MM.1S (cell line): ENCODE data around the gene ACOXL.
A peak's percentile ranks its signal among the peaks of the same experiment; 100 is the strongest.

Experiments used
- DNase-seq: peaks from one replicate; pipeline ENCODE4 v3.0.0-alpha.2; 2015
- H2AFZ ChIP-seq: fragments of 300-600 bp; sonication (generic); 2 replicates; pipeline ENCODE4 v1.6.0; 2016; ENCODE audit warnings: antibody characterized with exemption, low read length
- H3F3A ChIP-seq: fragments of 300-600 bp; sonication (generic); 2 replicates; pipeline ENCODE4 v1.6.1; 2016; ENCODE audit warnings: mild to moderate bottlenecking, antibody characterized with exemption, low read length, moderate library complexity, mixed read lengths; ENCODE audit not compliant: insufficient read depth
- H3K27ac ChIP-seq: fragments of 300-600 bp; sonication (generic); 2 replicates; pipeline ENCODE4 v1.5.1; 2016; ENCODE audit warnings: mild to moderate bottlenecking, low read length
- H3K27me3 ChIP-seq: fragments of 300-600 bp; sonication (generic); replicated peaks from 2 replicates; pipeline ENCODE4 v1.6.0; 2016; ENCODE audit warnings: low read length; ENCODE audit not compliant: insufficient read depth
- H3K36me3 ChIP-seq: fragments of 300-600 bp; sonication (generic); replicated peaks from 2 replicates; pipeline ENCODE4 v1.6.1; 2016; ENCODE audit warnings: mild to moderate bottlenecking, low read length, mixed read lengths; ENCODE audit not compliant: insufficient read depth
- H3K4me1 ChIP-seq: fragments of 300-600 bp; sonication (generic); 2 replicates; pipeline ENCODE4 v1.6.1; 2016; ENCODE audit warnings: low read length, mixed read lengths
- H3K4me2 ChIP-seq: fragments of 300-600 bp; sonication (generic); 2 replicates; pipeline ENCODE4 v1.6.0; 2016; ENCODE audit warnings: low read depth, low read length
- H3K4me3 ChIP-seq: fragments of 300-600 bp; sonication (generic); 2 replicates; pipeline ENCODE4 v1.5.1; 2016; ENCODE audit warnings: low read length, mixed read lengths
- H3K79me2 ChIP-seq: fragments of 300-600 bp; sonication (generic); 2 replicates; pipeline ENCODE4 v1.6.1; 2016; ENCODE audit warnings: mixed run types, low read length, mixed read lengths
- H3K9ac ChIP-seq: fragments of 300-600 bp; sonication (generic); 2 replicates; pipeline ENCODE4 v1.6.1; 2016; ENCODE audit warnings: low read length, mixed read lengths
- H3K9me2 ChIP-seq: fragments of 300-600 bp; sonication (generic); replicated peaks from 2 replicates; pipeline ENCODE4 v1.6.1; 2016; ENCODE audit warnings: mild to moderate bottlenecking, low read length, mixed read lengths; ENCODE audit not compliant: insufficient read depth
- H3K9me3 ChIP-seq: fragments of 300-600 bp; sonication (generic); replicated peaks from 2 replicates; pipeline ENCODE4 v1.6.1; 2016; ENCODE audit warnings: mild to moderate bottlenecking, low read length, mixed read lengths; ENCODE audit not compliant: insufficient read depth
- H4K20me1 ChIP-seq: fragments of 300-600 bp; sonication (generic); 2 replicates; pipeline ENCODE4 v1.6.1; 2016; ENCODE audit warnings: mild to moderate bottlenecking, low read length, moderate library complexity, mixed read lengths; ENCODE audit not compliant: insufficient read depth
- CTCF ChIP-seq: fragments of 300-600 bp; sonication (generic); IDR thresholded peaks from 2 replicates; pipeline ENCODE4 v1.5.1; 2016; ENCODE audit warnings: antibody characterized with exemption, low read length, mixed read lengths
- EZH2 ChIP-seq: fragments of 300-600 bp; sonication (generic); optimal IDR thresholded peaks from 2 replicates; pipeline ENCODE3; 2017; ENCODE audit warnings: low read depth, mild to moderate bottlenecking, antibody characterized with exemption, low read length, mixed read lengths
- EZH2phosphoT487 ChIP-seq: fragments of 300-600 bp; sonication (generic); IDR thresholded peaks from 2 replicates; pipeline ENCODE4 v1.6.1; 2018; ENCODE audit warnings: antibody characterized with exemption, low read length

The ACOXL gene

DNA sequence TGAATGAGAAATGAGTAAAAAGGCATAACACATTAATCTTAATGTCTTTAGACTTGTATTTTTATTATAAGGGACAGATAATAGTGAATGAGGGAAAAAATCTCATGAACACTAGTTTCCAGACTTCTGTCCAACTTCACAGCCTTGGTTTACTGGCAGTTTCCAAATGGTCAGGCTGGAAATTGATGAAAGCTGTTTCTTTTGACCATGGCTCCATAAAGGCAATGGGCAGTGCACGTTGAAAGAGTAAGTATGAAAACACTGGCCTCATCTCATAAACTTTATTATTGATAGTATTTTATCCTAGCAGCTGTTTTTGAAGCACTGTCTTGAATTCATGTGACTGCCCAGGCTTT, 411.4 kb downstream of the ACOXL start:
- peaks cover 50% of the 10 kb centered on the region for H4K20me1 ChIP-seq
- H3K9me2 ChIP-seq: no peaks in the 10 kb centered on the region
- no peaks in the 10 kb centered on the region for H3K9me3 ChIP-seq
- no peak overlapping the region for H3K4me2 ChIP-seq
- peaks cover 26% of the 10 kb centered on the region for H3K36me3 ChIP-seq
- H3F3A ChIP-seq: peaks cover 33% of the 10 kb centered on the region
- no peaks in the 10 kb centered on the region for H3K27me3 ChIP-seq
- H2AFZ ChIP-seq: no peak overlapping the region
- H3K27ac ChIP-seq: no peak overlapping the region
- H3K4me1 ChIP-seq: peaks cover 17% of the 10 kb centered on the region
- no peak overlapping the region for H3K4me3 ChIP-seq
- peaks cover 93% of the 10 kb centered on the region for H3K79me2 ChIP-seq
- TF ChIP-seq EZH2 (no peak), CTCF (no peak), EZH2phosphoT487 (no peak)
- no peak for DNase-seq
- no peak overlapping the region for H3K9ac ChIP-seq

DNA sequence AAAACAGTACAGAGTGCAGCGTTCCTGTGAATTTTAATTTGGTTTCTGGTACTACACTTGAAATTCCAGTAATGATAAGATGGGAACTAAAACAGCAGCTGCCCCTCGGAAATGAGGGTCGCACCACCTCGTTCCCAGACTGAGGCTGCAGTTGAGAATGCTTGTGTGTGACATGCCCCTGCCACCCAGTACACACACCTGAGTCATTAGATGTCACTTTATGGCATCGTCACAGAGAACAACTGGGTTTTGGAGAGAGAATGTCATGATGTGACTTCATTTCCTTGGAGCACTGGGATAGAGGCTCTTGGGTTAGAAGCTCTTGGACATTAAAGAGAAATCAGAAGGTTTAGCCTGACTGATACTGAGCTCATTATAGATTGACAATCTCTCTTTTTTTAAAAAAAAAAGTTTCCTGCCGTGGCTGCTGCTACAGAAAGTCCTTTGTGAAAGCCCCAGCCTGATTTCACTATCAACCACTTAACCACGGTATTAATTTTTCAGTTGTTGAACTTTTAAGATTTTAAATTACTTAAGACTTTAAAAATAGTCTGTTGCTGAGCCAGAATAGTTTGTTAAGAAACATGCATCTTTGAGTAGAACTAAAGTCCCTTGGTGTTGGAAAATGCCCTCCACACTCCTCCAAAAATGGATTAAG, 412.9 kb downstream of the ACOXL start:
- DNase-seq: peak; percentile 62
- peaks cover 42% of the 10 kb centered on the region for H4K20me1 ChIP-seq
- TF ChIP-seq EZH2: no peak
- TF ChIP-seq EZH2phosphoT487: no peak
- no peak for TF ChIP-seq CTCF
- H3K9me3 ChIP-seq: no peaks in the 10 kb centered on the region
- H3K4me3 ChIP-seq: no peak overlapping the region
- H3K9me2 ChIP-seq: no peaks in the 10 kb centered on the region
- no peak overlapping the region for H2AFZ ChIP-seq
- no peak overlapping the region for H3K9ac ChIP-seq
- peaks cover 93% of the 10 kb centered on the region for H3K79me2 ChIP-seq
- 0 out of 2 replicates have a peak overlapping the region, but pooled peaks have one; percentile 4 for H3K4me2 ChIP-seq
- H3K27me3 ChIP-seq: no peaks in the 10 kb centered on the region
- peaks cover 17% of the 10 kb centered on the region for H3K4me1 ChIP-seq
- peak overlapping the region; percentile 14; the same call in 1 of the 2 replicates for H3K27ac ChIP-seq
- peaks cover 19% of the 10 kb centered on the region for H3K36me3 ChIP-seq
- H3F3A ChIP-seq: peaks cover 31% of the 10 kb centered on the region

DNA sequence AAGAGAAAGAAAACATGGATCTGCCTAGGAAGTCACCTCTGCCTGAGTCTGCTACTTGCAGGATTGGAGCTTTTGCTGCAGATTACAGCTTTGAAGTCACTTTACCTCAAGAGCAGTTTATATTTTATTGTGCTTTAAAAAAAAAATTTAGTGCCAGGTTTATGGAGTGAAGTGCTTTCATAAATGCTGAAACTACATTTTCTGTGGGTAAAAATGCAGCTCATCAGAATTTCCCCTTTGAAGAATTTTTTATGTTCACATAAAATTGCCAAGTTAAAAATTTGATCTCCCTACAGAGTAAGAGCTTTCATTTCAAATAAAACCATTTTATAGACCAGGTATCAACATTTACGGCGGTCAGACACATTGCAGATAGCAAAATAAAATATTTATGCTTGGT, 413.6 kb downstream of the ACOXL start:
- no peak overlapping the region for H2AFZ ChIP-seq
- no peak overlapping the region for H3K9ac ChIP-seq
- H3K79me2 ChIP-seq: peaks cover 93% of the 10 kb centered on the region
- peaks cover 35% of the 10 kb centered on the region for H4K20me1 ChIP-seq
- H3K9me2 ChIP-seq: no peaks in the 10 kb centered on the region
- no peak for DNase-seq
- TF ChIP-seq EZH2phosphoT487 (no peak), EZH2 (no peak), CTCF (no peak)
- no peak overlapping the region for H3K4me2 ChIP-seq
- H3F3A ChIP-seq: peaks cover 30% of the 10 kb centered on the region
- peaks cover 19% of the 10 kb centered on the region for H3K36me3 ChIP-seq
- no peaks in the 10 kb centered on the region for H3K27me3 ChIP-seq
- no peak overlapping the region for H3K4me3 ChIP-seq
- H3K4me1 ChIP-seq: peaks cover 17% of the 10 kb centered on the region
- no peak overlapping the region for H3K27ac ChIP-seq
- H3K9me3 ChIP-seq: no peaks in the 10 kb centered on the region
